ENCODE data around the gene ENHO. TPM values are rescaled to one million over a fixed set of nuclear protein-coding genes. Genes with fewer than 3 reads are reported as not detected.
A peak's percentile ranks its signal among the peaks of the same experiment; 100 is the strongest.

ENHO gene
- total RNA-seq, 2 donors from 2014 or later, result 1.2 to 1.3 TPM

DNA sequence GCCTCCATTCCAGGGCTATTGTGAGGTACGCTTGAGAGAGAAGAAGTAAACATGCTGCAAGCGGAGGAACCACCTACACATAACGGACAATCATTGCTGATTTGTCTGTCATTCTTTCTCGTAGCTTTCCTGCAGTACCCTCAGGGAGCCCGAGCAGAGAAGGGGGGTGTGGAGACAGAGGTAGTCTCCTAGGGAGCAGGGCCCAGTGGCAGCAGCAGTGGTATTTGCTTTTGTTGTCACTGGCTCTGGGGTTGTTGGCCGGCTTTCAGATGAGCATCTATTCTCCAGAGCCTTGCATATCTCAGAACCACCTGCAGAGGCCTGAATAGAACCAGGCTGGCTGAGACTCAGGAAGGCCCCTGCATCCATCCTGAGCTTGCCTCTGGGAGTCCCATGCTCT lies 19.9 kb downstream of the ENHO start:
- H3K27ac ChIP-seq, result no peak overlapping the region
- H3K4me1 ChIP-seq, result no peaks in the 10 kb centered on the region
- no peaks in the 10 kb centered on the region for H3K27me3 ChIP-seq
- H3K4me3 ChIP-seq, result no peak overlapping the region
- H3K36me3 ChIP-seq, result no peaks in the 10 kb centered on the region
- DNase-seq, result no peak
- TF ChIP-seq, protein P1, sequence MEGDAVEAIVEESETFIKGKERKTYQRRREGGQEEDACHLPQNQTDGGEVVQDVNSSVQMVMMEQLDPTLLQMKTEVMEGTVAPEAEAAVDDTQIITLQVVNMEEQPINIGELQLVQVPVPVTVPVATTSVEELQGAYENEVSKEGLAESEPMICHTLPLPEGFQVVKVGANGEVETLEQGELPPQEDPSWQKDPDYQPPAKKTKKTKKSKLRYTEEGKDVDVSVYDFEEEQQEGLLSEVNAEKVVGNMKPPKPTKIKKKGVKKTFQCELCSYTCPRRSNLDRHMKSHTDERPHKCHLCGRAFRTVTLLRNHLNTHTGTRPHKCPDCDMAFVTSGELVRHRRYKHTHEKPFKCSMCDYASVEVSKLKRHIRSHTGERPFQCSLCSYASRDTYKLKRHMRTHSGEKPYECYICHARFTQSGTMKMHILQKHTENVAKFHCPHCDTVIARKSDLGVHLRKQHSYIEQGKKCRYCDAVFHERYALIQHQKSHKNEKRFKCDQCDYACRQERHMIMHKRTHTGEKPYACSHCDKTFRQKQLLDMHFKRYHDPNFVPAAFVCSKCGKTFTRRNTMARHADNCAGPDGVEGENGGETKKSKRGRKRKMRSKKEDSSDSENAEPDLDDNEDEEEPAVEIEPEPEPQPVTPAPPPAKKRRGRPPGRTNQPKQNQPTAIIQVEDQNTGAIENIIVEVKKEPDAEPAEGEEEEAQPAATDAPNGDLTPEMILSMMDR (IDR thresholded peaks at IDR 0.05), result no peak
- H3K9me3 ChIP-seq, result no peaks in the 10 kb centered on the region
- H3K9ac ChIP-seq (ENCODE audit: low read depth in 2 of 2, low read length in 2 of 2), result no peak overlapping the region
- intact Hi-C loops (cut with DNase I), result no loop called here

DNA sequence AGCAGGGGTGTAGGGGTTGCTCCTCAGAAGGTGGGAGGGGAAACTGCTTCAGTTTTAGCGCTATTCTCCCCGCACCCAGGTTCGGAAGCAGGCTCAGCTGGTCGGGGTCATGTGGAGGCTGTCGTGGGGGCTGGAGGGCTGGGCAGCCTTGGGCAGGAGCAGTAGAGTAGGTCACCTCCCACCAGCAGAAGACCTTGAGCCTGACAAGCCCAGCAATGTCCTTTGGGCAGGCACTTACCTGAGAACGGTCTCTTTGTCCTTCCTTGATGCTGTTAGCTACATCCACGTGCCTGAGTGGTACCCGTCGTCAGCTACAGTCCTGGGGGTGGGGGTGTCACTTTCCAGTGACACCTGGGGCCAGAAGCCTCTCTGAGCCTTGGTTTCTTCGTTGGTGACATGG lies 20.3 kb downstream of the ENHO start:
- no peak overlapping the region for H3K27ac ChIP-seq
- no peak overlapping the region for H3K4me3 ChIP-seq
- intact Hi-C loops (cut with DNase I), result no loop called here
- H3K27me3 ChIP-seq, result no peaks in the 10 kb centered on the region
- DNase-seq, result no peak
- H3K9ac ChIP-seq (ENCODE audit: low read depth in 2 of 2, low read length in 2 of 2), result no peak overlapping the region
- TF ChIP-seq, protein P1 (IDR thresholded peaks at IDR 0.05), result no peak
- H3K9me3 ChIP-seq, result no peaks in the 10 kb centered on the region
- H3K4me1 ChIP-seq, result no peaks in the 10 kb centered on the region
- no peaks in the 10 kb centered on the region for H3K36me3 ChIP-seq

DNA sequence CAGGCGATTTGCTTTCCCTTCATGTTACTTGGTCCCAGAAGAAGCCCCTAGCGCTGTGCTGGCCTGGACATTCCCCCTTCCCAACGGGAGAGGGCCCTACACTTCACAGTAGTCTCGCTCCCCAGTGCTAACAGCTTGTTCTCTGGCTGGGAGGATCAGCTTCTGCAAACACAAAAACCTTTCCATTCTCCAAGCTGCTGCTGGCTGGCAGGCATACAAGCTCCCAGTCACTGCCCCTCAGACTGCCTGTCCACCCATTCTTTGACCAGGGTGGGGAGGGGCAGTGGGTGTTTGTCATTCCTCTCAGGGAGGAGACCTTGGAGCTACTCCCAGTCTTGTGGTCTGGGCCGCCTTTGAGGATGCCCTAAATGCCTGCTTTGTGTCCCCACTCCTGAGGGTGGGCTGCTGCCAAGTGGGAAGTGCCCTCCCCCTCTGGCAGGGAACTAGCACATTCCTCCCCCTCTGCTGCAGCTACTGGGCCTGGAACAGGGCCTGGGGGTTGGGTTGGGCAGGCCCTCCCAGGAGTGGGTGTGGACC lies 20.8 kb downstream of the ENHO start:
- intact Hi-C loops (cut with DNase I), result loop anchor here (2.0 kb wide), 1 partner anchor 65 kb away; no protein-coding TSS in a partner anchor
- H3K36me3 ChIP-seq, result no peaks in the 10 kb centered on the region
- H3K27me3 ChIP-seq, result no peaks in the 10 kb centered on the region
- H3K4me3 ChIP-seq, result no peak overlapping the region
- TF ChIP-seq, protein P1 (IDR thresholded peaks at IDR 0.05), result no peak
- no peak overlapping the region for H3K9ac ChIP-seq (ENCODE audit: low read depth in 2 of 2, low read length in 2 of 2)
- DNase-seq, result no peak
- H3K4me1 ChIP-seq, result no peaks in the 10 kb centered on the region
- no peaks in the 10 kb centered on the region for H3K9me3 ChIP-seq
- H3K27ac ChIP-seq, result no peak overlapping the region

- TF ChIP-seq, protein P1 (IDR thresholded peaks at IDR 0.05), result no peak
- Histone ChIP-seq H3K9ac (ENCODE audit: low read depth in 2 of 2, low read length in 2 of 2) (no peak overlapping the region), H3K27ac (no peak overlapping the region), H3K4me3 (no peak overlapping the region), H3K36me3 (no peaks in the 10 kb centered on the region), H3K27me3 (no peaks in the 10 kb centered on the region), H3K9me3 (no peaks in the 10 kb centered on the region), H3K4me1 (no peaks in the 10 kb centered on the region)
- intact Hi-C loops (cut with DNase I), result loop anchor here (2.0 kb wide), 1 partner anchor 65 kb away; no protein-coding TSS in a partner anchor
- DNase-seq, result no peak
Observed at GRCh38 chr9:34501372-34501771, 21.4 kb downstream of the ENHO start.

DNA sequence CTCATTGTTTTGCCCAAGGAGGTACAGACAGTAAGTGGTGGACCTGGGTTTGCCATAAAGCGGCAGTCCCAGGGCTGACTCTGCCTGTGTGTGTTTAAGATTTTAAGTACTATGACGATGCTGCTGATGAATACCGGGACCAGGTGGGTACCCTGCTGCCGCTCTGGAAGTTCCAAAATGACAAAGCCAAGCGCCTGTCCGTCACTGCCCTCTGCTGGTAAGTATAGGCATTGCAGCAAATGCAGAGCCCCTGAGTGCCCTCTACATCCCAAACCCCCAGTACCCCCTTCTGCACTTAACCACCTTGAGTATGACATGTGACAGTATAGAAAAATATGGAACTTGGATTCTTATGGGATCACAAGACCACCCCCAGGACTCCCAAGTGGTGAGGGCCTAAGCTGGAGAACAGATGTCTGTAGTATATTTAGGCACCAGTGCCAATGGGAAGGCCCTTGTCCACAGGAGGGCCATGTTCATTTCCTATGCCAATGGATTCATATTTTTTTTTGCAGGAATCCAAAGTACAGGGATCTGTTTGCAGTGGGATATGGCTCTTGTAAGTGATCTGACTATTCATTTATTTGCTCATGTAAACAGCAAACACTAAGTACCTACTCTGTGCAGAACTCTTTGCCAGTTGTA lies 22.0 kb downstream of the ENHO start:
- peak; percentile 65 for DNase-seq
- H3K27me3 ChIP-seq, result no peaks in the 10 kb centered on the region
- H3K27ac ChIP-seq, result no peak overlapping the region
- intact Hi-C loops (cut with DNase I), result loop anchor here (2.0 kb wide), 1 partner anchor 64 kb away; no protein-coding TSS in a partner anchor
- H3K4me1 ChIP-seq, result no peaks in the 10 kb centered on the region
- H3K9ac ChIP-seq (ENCODE audit: low read depth in 2 of 2, low read length in 2 of 2), result no peak overlapping the region
- no peak overlapping the region for H3K4me3 ChIP-seq
- H3K36me3 ChIP-seq, result no peaks in the 10 kb centered on the region
- TF ChIP-seq, protein P1 (IDR thresholded peaks at IDR 0.05), result peak; percentile 99
- no peaks in the 10 kb centered on the region for H3K9me3 ChIP-seq

Measured in colonic mucosa (tissue), 4 donors.